Endodermal cell (in vitro differentiated cells): ENCODE measurements around the gene MRRF. TPM values are rescaled to one million over a fixed set of nuclear protein-coding genes. Genes with fewer than 3 reads are reported as not detected.
A peak's percentile ranks its signal among the peaks of the same experiment; 100 is the strongest.

ENCODE experiments used
- DNase-seq: peaks from one replicate; pipeline ENCODE4 v3.0.0-alpha.2; 2017
- H3K27ac ChIP-seq: 2 replicates; pipeline ENCODE4 v1.5.1; 2013; ENCODE audit warnings: mild to moderate bottlenecking, low read depth, low read length, moderate library complexity
- H3K27me3 ChIP-seq: 2 replicates; pipeline ENCODE4 v1.6.1; 2013; ENCODE audit warnings: mild to moderate bottlenecking, low read length, moderate library complexity; ENCODE audit not compliant: insufficient read depth, control insufficient read depth, poor library complexity, severe bottlenecking
- H3K36me3 ChIP-seq: 2 replicates; pipeline ENCODE4 v1.7.0; 2013; ENCODE audit warnings: mild to moderate bottlenecking, low read length, moderate library complexity; ENCODE audit not compliant: control insufficient read depth, insufficient read depth
- H3K4me1 ChIP-seq: one replicate; pipeline ENCODE4 v1.7.0; 2013; ENCODE audit warnings: low read length; ENCODE audit not compliant: control insufficient read depth, insufficient read depth
- H3K4me3 ChIP-seq: 2 replicates; pipeline ENCODE4 v1.5.1; 2013; ENCODE audit warnings: mild to moderate bottlenecking, low read length, moderate library complexity
- H3K9ac ChIP-seq: 2 replicates; pipeline ENCODE4 v1.6.1; 2013; ENCODE audit warnings: mild to moderate bottlenecking, low read length, moderate library complexity; ENCODE audit not compliant: poor library complexity, severe bottlenecking; ENCODE audit errors: extremely low read depth
- H3K9me3 ChIP-seq: 2 replicates; pipeline ENCODE4 v1.6.1; 2013; ENCODE audit warnings: mild to moderate bottlenecking, low read length, moderate library complexity; ENCODE audit not compliant: control insufficient read depth
- H3K27ac Mint-ChIP-seq: 2 replicates; pipeline ENCODE4 v1.8.0; 2020; ENCODE audit warnings: mixed read lengths
- H3K27me3 Mint-ChIP-seq: 2 replicates; pipeline ENCODE4 v1.8.0; 2021; ENCODE audit warnings: mild to moderate bottlenecking, mixed read lengths; ENCODE audit not compliant: insufficient read depth
- H3K36me3 Mint-ChIP-seq: 2 replicates; pipeline ENCODE4 v1.8.0; 2020; ENCODE audit warnings: low read depth, mixed read lengths
- H3K4me1 Mint-ChIP-seq: 2 replicates; pipeline ENCODE4 v1.8.0; 2020; ENCODE audit warnings: mixed read lengths
- H3K4me3 Mint-ChIP-seq: 2 replicates; pipeline ENCODE4 v1.8.0; 2020; ENCODE audit warnings: mild to moderate bottlenecking, moderate library complexity, mixed read lengths
- H3K9me3 Mint-ChIP-seq: 2 replicates; pipeline ENCODE4 v1.8.0; 2020; ENCODE audit warnings: mild to moderate bottlenecking, mixed read lengths
- CTCF ChIP-seq: fragments of 200-600 bp; sonication (generic); conservative IDR thresholded peaks from 2 replicates; pipeline ENCODE4 v1.5.0; 2021; ENCODE audit warnings: antibody characterized with exemption, mild to moderate bottlenecking
- WGBS, 2 experiments: methylation state at CpG; one replicate each; pipeline versions ENCODE4 v1.1.5 to v1.1.7; 2013; ENCODE audit warnings: missing lambda C conversion rate in 2 of 2, mixed read lengths in 1 of 2; ENCODE audit not compliant: insufficient coverage in 1 of 2, insufficient read length in 1 of 2; 5-methylcytosine and 5-hydroxymethylcytosine counted together
- total RNA-seq, 2 donors: library from RNA; stranded (reverse); fragmentation: NEBNext Ultra II Directional in 1 of 2; extraction: Animal tissue kit (Norgen Biotek cat#: 25700) in 1 of 2; gene quantifications; 2 replicates in 1 of 2; 3 replicates in 1 of 2; pipeline ENCODE4 v1.2.1, GENCODE V29; 2021

The MRRF gene
- total RNA-seq, 2 donors from 2014 or later = 25.8 to 27.6 TPM

DNA sequence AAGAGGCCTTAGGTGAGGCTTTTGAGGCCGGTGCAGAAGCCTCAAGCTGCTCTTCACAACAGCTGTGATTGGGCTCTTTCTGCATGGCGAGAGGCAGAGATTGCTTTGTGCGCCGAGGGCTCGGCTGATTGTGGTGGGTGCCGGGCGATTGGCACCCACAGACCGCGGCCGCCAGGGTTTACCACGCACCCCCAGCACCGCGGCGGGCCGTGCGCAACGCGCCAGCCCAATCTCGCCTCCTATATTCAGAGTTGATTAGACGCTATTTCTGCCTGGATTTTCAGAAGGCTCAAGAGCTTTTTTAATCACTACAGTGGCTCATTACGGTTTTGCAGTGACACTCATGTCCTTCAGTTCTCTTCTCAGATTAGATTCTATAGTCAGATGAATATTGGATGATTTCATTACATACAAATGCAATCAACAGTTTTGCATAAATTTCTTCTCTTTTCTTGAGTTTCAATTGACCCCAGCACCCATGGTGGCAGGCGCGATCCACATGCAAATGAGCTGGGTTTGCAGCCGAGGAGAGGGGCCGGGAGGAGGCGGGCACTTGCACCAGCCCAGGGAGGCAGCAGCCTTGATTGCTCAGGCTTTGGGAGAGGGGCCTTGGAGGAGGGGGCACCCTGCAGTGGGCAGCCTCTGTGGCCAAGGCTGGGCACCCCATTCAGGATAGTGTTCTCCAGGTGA lies 72.3 kb downstream of the MRRF start:
- no peak overlapping the region for H3K27ac Mint-ChIP-seq
- peaks cover 12% of the 10 kb centered on the region for H3K27me3 Mint-ChIP-seq
- Histone ChIP-seq H3K9me3 (no peaks in the 10 kb centered on the region), H3K27me3 (no peaks in the 10 kb centered on the region), H3K4me1 (peaks cover 5% of the 10 kb centered on the region), H3K9ac (no peak overlapping the region), H3K36me3 (no peaks in the 10 kb centered on the region), H3K4me3 (no peak overlapping the region), H3K27ac (no peak overlapping the region)
- H3K36me3 Mint-ChIP-seq = no peaks in the 10 kb centered on the region
- no peaks in the 10 kb centered on the region for H3K9me3 Mint-ChIP-seq
- H3K4me1 Mint-ChIP-seq = peaks cover 13% of the 10 kb centered on the region
- no peak overlapping the region for H3K4me3 Mint-ChIP-seq
- 67 to 82% methylated on average over 14 to 26 of the region's 26 CpGs for WGBS, 2 experiments
- no peak for TF ChIP-seq CTCF
- DNase-seq = peak; percentile 74

GRCh38 chr9:122337556-122337929 lies 72.9 kb downstream of the MRRF start:
- peaks cover 12% of the 10 kb centered on the region for H3K4me1 Mint-ChIP-seq
- H3K9me3 ChIP-seq = no peaks in the 10 kb centered on the region
- H3K4me1 ChIP-seq = peaks cover 5% of the 10 kb centered on the region
- TF ChIP-seq CTCF = no peak
- 53 to 80% methylated on average over 2 to 4 of the region's 4 CpGs for WGBS, 2 experiments
- H3K36me3 ChIP-seq = no peaks in the 10 kb centered on the region
- no peak overlapping the region for H3K27ac ChIP-seq
- peaks cover 12% of the 10 kb centered on the region for H3K27me3 Mint-ChIP-seq
- no peaks in the 10 kb centered on the region for H3K27me3 ChIP-seq
- DNase-seq = no peak
- no peak overlapping the region for H3K9ac ChIP-seq
- H3K9me3 Mint-ChIP-seq = no peaks in the 10 kb centered on the region
- H3K36me3 Mint-ChIP-seq = no peaks in the 10 kb centered on the region
- no peak overlapping the region for H3K4me3 Mint-ChIP-seq
- H3K4me3 ChIP-seq = no peak overlapping the region
- H3K27ac Mint-ChIP-seq = no peak overlapping the region

- H3K27ac Mint-ChIP-seq = no peak overlapping the region
- peaks cover 12% of the 10 kb centered on the region for H3K27me3 Mint-ChIP-seq
- no peaks in the 10 kb centered on the region for H3K27me3 ChIP-seq
- H3K4me1 ChIP-seq = peaks cover 5% of the 10 kb centered on the region
- no peaks in the 10 kb centered on the region for H3K36me3 Mint-ChIP-seq
- H3K9ac ChIP-seq = no peak overlapping the region
- H3K36me3 ChIP-seq = no peaks in the 10 kb centered on the region
- DNase-seq = no peak
- TF ChIP-seq CTCF = no peak
- no peak overlapping the region for H3K4me3 Mint-ChIP-seq
- H3K9me3 Mint-ChIP-seq = no peaks in the 10 kb centered on the region
- no peak overlapping the region for H3K4me3 ChIP-seq
- 92 to 93% methylated on average over 6 of the region's 6 CpGs for WGBS, 2 experiments
- H3K4me1 Mint-ChIP-seq = peaks cover 10% of the 10 kb centered on the region
- H3K27ac ChIP-seq = no peak overlapping the region
- no peaks in the 10 kb centered on the region for H3K9me3 ChIP-seq
Measured at GRCh38 chr9:122338536-122338935, 73.9 kb downstream of the MRRF start.
